C1 segment of cervical spinal cord (tissue), 14 donors: ENCODE results near the gene AZI2.

Experiments used
- DNase-seq, 14 donors: peaks; one replicate each; lab custom pipeline; 2025; lab: John Stamatoyannopoulos, UW

The AZI2 gene

DNA sequence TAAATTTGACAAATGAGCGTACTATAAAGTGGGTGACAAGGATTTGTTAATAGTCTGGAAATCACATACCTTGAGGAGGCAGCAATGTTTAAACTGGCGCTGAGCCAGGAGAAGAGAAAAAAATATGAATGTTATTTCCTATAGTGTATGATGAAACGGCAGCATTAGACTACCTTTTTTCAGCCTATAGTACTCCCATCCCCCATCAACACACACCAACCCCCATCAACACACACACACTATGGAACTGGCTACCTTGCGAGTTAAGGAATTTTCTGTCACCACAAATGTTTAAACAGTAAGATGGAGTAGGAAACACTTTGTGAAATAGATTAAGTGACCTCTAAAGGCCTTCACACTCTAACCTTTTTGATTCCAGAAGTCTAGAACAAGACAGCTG lies 46.9 kb downstream of the AZI2 start:
- DNase-seq = no peak

DNA sequence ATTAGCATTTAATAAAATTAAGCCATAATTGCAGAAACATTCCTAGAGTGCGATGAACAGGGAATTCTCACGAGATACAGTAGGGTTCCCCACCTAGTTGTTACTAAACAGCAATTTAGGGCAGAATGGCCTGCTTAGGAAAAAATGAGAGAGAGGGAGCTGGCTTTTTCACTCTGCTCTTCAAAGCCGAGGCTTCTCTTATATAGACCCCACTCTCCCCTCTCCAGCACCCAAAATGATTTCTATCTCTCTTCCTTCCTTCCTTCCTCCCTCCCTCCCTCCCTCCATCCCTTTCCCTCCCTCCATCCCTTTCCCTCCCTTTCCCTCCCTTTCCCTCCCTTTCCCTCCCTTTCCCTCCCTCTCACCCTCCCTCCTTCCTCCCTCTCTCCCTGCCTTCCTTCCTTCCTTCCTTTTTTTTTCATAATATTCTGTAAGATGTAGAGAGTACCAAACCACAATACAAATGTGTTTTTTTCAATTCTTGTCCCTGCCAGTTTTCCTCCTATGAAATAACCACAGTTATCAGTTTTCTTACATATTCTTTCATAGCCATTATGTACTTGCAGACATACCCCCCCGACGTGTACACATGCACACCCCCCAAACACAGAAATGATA lies 48.2 kb downstream of the AZI2 start:
- DNase-seq = no peak

- no peak for DNase-seq
Observed at GRCh38 chr3:28299705-28300104, 48.9 kb downstream of the AZI2 start.

GRCh38 chr3:28295898-28296490 lies 52.6 kb downstream of the AZI2 start:
- no peak for DNase-seq

DNA sequence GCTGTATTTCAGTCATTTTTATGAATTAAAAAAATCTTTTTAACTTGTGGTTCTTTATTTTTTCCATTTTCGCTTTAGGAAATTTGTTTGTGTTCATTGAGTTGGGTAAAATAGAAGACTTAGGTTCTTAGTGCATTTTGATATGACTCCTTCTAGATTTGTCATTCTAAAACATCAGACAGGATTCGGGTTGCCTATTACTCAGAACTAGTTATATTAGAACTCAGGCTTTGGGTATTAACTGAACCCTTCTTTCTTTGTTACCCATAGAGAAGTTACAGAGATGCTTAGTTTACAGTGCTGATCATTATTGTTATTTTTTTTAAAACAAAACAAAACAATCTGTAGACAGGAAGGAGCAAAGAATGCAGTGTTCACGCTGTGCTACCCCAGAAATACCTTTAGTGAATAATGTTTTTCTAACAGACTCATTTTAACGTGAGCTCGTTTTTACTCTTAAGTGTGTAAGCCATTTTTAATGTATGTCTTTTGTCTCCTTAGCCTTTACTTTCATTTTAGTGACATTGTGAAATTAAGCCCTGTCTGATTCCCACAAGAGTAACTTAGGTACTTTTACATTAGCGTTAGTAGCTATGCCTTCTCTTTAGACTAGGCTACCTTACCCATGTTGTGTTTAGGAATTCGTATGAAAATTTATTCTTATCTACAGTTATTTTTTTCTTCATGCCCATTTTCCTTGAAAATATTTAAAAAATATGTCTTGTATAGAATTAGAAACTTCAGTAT lies 53.8 kb downstream of the AZI2 start:
- no peak for DNase-seq

GRCh38 chr3:28292622-28293021 lies 56.0 kb downstream of the AZI2 start:
- no peak for DNase-seq

- no peak for DNase-seq
Observed at GRCh38 chr3:28291577-28291976, 57.0 kb downstream of the AZI2 start.

- no peak for DNase-seq
Observed at GRCh38 chr3:28290863-28291300, 57.7 kb downstream of the AZI2 start.

- DNase-seq = no peak
Observed at GRCh38 chr3:28287046-28287445, 61.6 kb downstream of the AZI2 start.

- DNase-seq = peak in 1 of 14 donors; percentile 44
Observed at GRCh38 chr3:28286595-28286994, 62.0 kb downstream of the AZI2 start.

DNA sequence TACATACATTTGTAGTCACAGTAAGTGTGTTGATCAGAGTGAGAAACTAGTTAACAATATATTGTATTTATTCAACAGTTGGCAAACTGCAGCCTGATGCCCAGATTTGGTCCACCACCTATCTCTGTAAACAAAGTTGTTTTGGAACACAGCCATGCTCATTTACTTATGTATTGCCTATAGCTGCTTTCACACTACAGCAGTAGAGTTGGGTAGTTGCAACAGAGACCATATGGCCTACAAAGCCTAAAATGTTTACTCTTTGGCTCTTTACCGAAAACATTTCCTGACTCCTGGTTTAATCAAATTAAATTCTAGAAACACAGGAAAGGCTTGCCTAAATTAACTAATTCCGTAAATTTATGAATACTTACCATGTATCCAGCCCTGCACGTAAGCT lies 67.8 kb downstream of the AZI2 start:
- no peak for DNase-seq

- no peak for DNase-seq
Observed at GRCh38 chr3:28279770-28280169, 68.9 kb downstream of the AZI2 start.

GRCh38 chr3:28278918-28279317 lies 69.7 kb downstream of the AZI2 start:
- no peak for DNase-seq

- DNase-seq = no peak
Observed at GRCh38 chr3:28273837-28274236, 74.8 kb downstream of the AZI2 start.
